GM12801 (cell line): ENCODE data around the gene WNT6.

Experiments
- TF ChIP-seq, protein P1 (sequence below): IDR thresholded peaks from one replicate; pipeline ENCODE4 v1.5.1; 2011; ENCODE audit warnings: control low read depth; ENCODE audit not compliant: insufficient read length; ENCODE audit errors: extremely low read depth

WNT6 gene

DNA sequence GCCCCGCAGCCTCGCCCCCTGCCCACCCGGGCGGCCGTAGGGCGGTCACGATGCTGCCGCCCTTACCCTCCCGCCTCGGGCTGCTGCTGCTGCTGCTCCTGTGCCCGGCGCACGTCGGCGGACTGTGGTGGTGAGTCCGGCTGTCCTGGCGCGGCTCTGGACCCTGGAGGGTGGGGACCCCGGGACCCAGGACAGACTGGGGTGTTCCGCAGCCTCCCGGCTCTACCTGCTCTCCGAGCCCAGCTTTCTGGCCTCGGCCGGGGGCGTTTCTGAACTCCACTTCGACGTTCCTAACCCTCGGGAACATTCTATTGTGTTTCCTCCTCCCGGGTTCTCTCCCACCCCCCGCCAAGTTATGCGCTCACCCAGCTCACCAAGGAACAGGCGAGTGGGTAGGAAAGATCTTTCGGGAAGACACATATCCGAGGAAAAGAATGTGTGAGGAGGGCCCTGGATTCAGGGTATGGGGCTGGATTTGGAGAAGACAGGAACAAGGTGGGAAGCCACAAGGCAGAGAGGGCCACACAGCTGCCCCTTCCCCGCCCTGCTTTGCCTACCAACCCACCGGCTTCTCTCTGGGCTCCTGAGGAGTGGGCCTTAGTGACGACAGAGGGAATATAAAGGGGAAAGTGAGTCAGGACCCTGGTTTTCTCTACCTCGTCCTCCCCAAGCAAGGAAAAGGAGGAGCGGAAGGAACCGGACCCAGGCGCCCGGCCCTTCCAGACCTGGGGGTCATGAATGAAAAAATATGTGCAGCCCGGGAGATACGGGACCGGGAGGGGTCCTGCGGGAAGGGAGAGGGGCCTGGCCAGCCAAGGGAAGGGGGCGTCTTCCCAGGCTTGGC, 605 bp downstream of the WNT6 start:
- TF ChIP-seq, protein P1, sequence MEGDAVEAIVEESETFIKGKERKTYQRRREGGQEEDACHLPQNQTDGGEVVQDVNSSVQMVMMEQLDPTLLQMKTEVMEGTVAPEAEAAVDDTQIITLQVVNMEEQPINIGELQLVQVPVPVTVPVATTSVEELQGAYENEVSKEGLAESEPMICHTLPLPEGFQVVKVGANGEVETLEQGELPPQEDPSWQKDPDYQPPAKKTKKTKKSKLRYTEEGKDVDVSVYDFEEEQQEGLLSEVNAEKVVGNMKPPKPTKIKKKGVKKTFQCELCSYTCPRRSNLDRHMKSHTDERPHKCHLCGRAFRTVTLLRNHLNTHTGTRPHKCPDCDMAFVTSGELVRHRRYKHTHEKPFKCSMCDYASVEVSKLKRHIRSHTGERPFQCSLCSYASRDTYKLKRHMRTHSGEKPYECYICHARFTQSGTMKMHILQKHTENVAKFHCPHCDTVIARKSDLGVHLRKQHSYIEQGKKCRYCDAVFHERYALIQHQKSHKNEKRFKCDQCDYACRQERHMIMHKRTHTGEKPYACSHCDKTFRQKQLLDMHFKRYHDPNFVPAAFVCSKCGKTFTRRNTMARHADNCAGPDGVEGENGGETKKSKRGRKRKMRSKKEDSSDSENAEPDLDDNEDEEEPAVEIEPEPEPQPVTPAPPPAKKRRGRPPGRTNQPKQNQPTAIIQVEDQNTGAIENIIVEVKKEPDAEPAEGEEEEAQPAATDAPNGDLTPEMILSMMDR = no peak

DNA sequence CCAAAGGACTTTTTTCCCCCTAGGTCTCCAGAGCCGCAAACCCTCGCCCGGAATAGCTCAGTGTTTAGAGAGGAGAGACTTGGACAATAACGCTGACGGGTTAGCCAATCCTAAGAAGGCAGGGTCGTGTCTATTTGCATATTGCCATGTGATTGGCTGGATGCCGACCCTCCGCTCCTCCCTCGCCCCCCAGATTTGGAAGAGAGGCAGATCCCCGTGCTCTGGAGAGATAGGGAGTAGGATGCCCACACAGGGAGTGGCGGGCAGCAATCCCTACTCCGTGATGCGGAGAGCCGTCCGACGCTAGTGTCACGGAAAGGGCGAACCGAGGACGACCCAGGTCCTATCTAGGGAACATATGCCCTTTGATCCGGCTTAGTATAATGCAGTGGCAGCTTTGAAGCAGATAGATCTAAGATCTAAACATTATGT, 1.4 kb downstream of the WNT6 start:
- TF ChIP-seq, protein P1 = no peak

DNA sequence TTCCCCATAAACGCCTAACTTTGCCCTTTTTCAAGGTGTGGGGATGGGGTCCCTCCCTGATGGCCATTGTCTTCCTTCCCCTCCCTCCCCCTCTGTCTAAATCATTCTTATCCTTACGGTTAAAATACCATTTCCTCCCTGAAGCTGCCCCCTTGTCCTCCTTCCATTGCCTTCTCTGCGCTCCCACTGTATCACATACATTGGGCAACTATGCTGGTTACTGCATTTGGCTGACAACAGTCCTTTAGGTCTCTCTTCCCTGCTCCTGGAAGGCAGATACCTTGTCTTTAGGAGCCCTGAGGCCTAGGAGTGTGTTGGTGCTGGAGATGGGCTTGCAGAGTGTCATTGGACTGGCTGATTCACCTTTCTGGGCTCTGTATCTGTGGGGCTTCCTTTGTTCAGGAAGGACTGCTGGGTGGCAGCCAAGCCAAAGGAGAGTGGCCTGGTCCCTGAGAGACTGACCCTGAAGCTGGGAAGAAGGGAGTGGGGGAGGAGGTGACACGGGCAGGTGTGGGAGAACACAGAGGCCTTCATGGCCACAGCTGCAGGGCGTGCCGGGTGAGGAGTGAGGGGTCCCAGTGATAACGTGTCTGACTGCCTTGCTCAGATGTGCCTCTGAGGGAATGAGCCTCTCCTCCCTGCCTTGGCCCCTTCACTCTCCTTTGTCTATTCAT, 2.2 kb downstream of the WNT6 start:
- TF ChIP-seq, protein P1 = no peak

DNA sequence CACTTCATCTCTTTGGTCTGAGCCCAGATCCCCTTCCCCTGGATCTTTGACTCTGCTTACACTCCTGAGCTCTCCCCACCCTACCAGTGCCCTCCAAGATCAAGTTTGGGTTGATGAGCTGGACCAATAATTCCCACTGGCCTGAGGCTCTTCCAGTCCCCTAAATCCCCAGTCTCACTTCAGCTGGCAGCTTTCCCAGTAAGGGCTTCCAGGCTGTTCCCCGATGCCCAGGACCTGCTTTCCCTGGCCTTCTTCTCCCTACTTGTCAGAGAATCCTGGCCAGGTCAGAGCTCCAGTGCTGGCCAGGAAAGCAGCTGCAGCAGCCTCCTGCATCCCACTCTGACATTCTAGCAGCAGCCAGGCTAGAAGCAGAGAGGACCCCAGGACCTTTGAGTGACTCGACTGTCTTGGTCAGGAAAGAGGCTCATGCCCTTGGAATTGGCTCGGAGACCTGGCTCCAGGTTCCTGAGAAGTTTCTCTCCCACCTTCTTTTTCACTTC, 3.5 kb downstream of the WNT6 start:
- TF ChIP-seq, protein P1 = no peak

DNA sequence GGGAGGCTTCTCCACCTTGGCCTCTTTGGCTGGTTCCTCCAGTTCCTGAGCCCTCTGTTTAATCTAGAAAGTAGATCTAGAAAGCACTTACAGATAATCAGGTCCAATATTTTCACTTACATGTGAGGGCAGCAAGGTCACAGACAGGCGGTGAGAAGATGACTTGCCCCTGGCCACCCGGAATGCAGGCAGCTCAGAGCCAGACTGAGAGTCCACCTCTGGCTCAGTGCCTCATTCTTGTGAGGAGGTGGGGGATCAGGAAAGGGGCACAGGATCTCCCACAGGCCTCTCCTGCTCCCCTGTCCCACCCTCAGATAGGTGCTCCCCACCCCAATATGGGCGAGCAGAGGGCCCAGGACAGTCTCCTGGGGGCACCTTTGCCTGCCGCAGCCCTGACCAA, 5.8 kb downstream of the WNT6 start:
- TF ChIP-seq, protein P1 = no peak

DNA sequence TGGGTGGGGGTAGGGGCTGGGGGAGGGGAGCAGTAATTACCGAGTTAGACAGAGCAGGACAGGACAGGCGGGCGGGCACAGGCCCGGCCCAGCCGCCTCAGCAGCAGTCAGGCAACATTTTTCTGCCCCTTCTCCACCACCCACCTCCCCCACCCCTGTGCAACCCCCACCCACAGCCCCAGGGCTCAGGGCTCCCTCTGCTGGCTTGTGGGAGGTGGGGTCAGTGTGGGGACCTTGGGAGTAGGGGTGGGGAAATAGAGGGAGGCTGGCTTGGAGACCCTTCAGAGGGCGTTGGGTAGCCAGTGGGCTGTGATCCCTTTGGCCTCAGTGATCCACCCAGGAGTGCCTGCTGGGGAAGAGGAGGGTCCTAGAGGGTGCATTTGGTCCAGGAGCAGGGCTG, 6.4 kb downstream of the WNT6 start:
- TF ChIP-seq, protein P1 = no peak

DNA sequence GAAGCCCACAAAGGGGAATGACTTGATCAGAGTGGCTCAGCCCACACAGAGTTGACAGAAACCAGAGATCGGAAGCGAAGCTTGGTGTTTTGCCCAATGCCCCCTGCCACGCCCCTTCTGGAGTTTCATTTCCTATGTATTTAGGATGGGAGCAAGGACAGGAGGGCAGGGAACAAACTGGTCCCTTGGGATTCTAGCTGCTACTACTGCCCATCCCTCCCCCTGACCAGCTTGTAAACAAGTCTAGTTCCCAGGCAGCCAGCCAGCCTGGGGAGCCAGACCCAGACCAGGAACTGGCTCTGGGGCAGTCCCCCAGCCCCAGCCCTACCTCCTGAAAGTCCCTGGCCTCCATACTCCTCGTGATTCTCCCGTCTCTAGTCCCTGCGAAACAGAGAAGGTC, 8.3 kb downstream of the WNT6 start:
- TF ChIP-seq, protein P1 = no peak
